ENCODE measurements around the gene ST3GAL2. TPM values are rescaled to one million over a fixed set of nuclear protein-coding genes. Genes with fewer than 3 reads are reported as not detected.

Gene ST3GAL2
- total RNA-seq, 2 donors from 2014 or later: 27.7 to 29.4 TPM

GRCh38 chr16:70444249-70445063 lies 5.6 kb upstream of the ST3GAL2 start:
- intact Hi-C loops (cut with DNase I): no loop called here

GRCh38 chr16:70442344-70442743 lies 3.4 kb upstream of the ST3GAL2 start:
- DNase-seq (ENCODE audit: low spot score): no peak
- intact Hi-C loops (cut with DNase I): no loop called here

More at GRCh38 chr16:70444249-70445063, 5.6 kb upstream of the ST3GAL2 start:
- DNase-seq (ENCODE audit: low spot score): no peak

GRCh38 chr16:70441406-70441990 lies 2.6 kb upstream of the ST3GAL2 start:
- intact Hi-C loops (cut with DNase I): no loop called here
- no peak for DNase-seq (ENCODE audit: low spot score)

GRCh38 chr16:70440009-70440692 lies 1.3 kb upstream of the ST3GAL2 start:
- DNase-seq (ENCODE audit: low spot score): no peak
- intact Hi-C loops (cut with DNase I): no loop called here

- intact Hi-C loops (cut with DNase I): loop anchor here in 1 of 2 donors (5.0 kb wide), 1 partner anchor 56 kb away; no protein-coding TSS in a partner anchor
- DNase-seq (ENCODE audit: low spot score): no peak
Observed at GRCh38 chr16:70438585-70438968, 323 bp downstream of the ST3GAL2 start.

- intact Hi-C loops (cut with DNase I): loop anchor here in 1 of 2 donors (5.0 kb wide), 1 partner anchor 56 kb away; no protein-coding TSS in a partner anchor
- DNase-seq (ENCODE audit: low spot score): no peak
Observed at GRCh38 chr16:70437582-70438557, 1.0 kb downstream of the ST3GAL2 start.

- intact Hi-C loops (cut with DNase I): loop anchor here in 1 of 2 donors (5.0 kb wide), 1 partner anchor 55 kb away; no protein-coding TSS in a partner anchor
- DNase-seq (ENCODE audit: low spot score): no peak
Observed at GRCh38 chr16:70437017-70437581, 1.8 kb downstream of the ST3GAL2 start.

- DNase-seq (ENCODE audit: low spot score): no peak
- intact Hi-C loops (cut with DNase I): loop anchor here in 1 of 2 donors (5.0 kb wide), 1 partner anchor 52 kb away; no protein-coding TSS in a partner anchor
Observed at GRCh38 chr16:70434484-70435260, 4.2 kb downstream of the ST3GAL2 start.

GRCh38 chr16:70433458-70434103 lies 5.3 kb downstream of the ST3GAL2 start:
- DNase-seq (ENCODE audit: low spot score): peak; percentile 88
- intact Hi-C loops (cut with DNase I): no loop called here

GRCh38 chr16:70432723-70433457 lies 6.0 kb downstream of the ST3GAL2 start:
- DNase-seq (ENCODE audit: low spot score): no peak
- intact Hi-C loops (cut with DNase I): no loop called here

GRCh38 chr16:70432356-70432722 lies 6.6 kb downstream of the ST3GAL2 start:
- intact Hi-C loops (cut with DNase I): no loop called here
- no peak for DNase-seq (ENCODE audit: low spot score)

- intact Hi-C loops (cut with DNase I): no loop called here
- no peak for DNase-seq (ENCODE audit: low spot score)
Observed at GRCh38 chr16:70430667-70431536, 8.0 kb downstream of the ST3GAL2 start.

GRCh38 chr16:70429888-70430666 lies 8.8 kb downstream of the ST3GAL2 start:
- intact Hi-C loops (cut with DNase I): no loop called here

GRCh38 chr16:70428178-70428998 lies 10.5 kb downstream of the ST3GAL2 start:
- intact Hi-C loops (cut with DNase I): no loop called here

More at GRCh38 chr16:70429888-70430666, 8.8 kb downstream of the ST3GAL2 start:
- no peak for DNase-seq (ENCODE audit: low spot score)

More at GRCh38 chr16:70428178-70428998, 10.5 kb downstream of the ST3GAL2 start:
- DNase-seq (ENCODE audit: low spot score): peak; percentile 97
